Lower lobe of right lung (tissue), 2 donors: ENCODE measurements around the gene CELF4. TPM values are rescaled to one million over a fixed set of nuclear protein-coding genes. Genes with fewer than 3 reads are reported as not detected.
A peak's percentile ranks its signal among the peaks of the same experiment; 100 is the strongest.

ENCODE experiments used
- ATAC-seq, 2 donors: fragments of 200-7000 bp; cut with Tn5 transposase; one replicate each; pipeline ENCODE4 v1.9.1; 2020 to 2022; ENCODE audit warnings: mild to moderate bottlenecking in 2 of 2, moderate library complexity in 2 of 2
- DNase-seq: peaks from one replicate; pipeline ENCODE4 v3.0.0-alpha.2; 2020
- H3K27ac ChIP-seq: fragments of 200-600 bp; one replicate; pipeline ENCODE4 v1.8.0; 2022
- H3K27me3 ChIP-seq: fragments of 200-600 bp; one replicate; pipeline ENCODE4 v1.8.0; 2022; ENCODE audit warnings: low read depth
- H3K36me3 ChIP-seq: fragments of 200-600 bp; one replicate; pipeline ENCODE4 v1.8.0; 2022; ENCODE audit warnings: mild to moderate bottlenecking
- H3K4me1 ChIP-seq: fragments of 200-600 bp; one replicate; pipeline ENCODE4 v1.8.0; 2022
- H3K4me3 ChIP-seq: fragments of 200-600 bp; one replicate; pipeline ENCODE4 v1.8.0; 2022; ENCODE audit warnings: mild to moderate bottlenecking
- H3K9me3 ChIP-seq: fragments of 200-600 bp; one replicate; pipeline ENCODE4 v1.8.0; 2022
- CTCF ChIP-seq: fragments of 200-600 bp; IDR thresholded peaks from one replicate; pipeline ENCODE4 v1.8.0; 2022; ENCODE audit warnings: antibody characterized with exemption, mild to moderate bottlenecking
- intact Hi-C: fragments of 100-400 bp; cut with DNase I; formaldehyde crosslinking; loops from one replicate; pipeline ENCODE4 v1.11.0; 2022
- total RNA-seq: library from RNA; stranded (reverse); fragmentation: NEBNext Ultra II Directional; extraction: Animal tissue kit (Norgen Biotek cat#: 25700); gene quantifications from one replicate; pipeline ENCODE4 v1.2.1, GENCODE V29; 2021
- donor health status: DM: no; HTN: yes; CAD: no; lungs with severe emphysema.

Gene CELF4
- total RNA-seq, 1 donor from 2014 or later: 0.38 TPM

- DNase-seq (no peak), ATAC-seq (no peak)
- Histone ChIP-seq H3K4me1 (peaks cover 14% of the 10 kb centered on the region), H3K4me3 (no peak overlapping the region), H3K36me3 (no peaks in the 10 kb centered on the region), H3K9me3 (no peaks in the 10 kb centered on the region), H3K27me3 (peaks cover 43% of the 10 kb centered on the region), H3K27ac (no peak overlapping the region)
- TF ChIP-seq CTCF: no peak
- intact Hi-C loops: no loop called here
These were observed 3.6 kb downstream of the CELF4 start for GRCh38 chr18:37561986-37562385.

- no peak for ATAC-seq
- intact Hi-C loops: no loop called here
These were observed 5.6 kb downstream of the CELF4 start for GRCh38 chr18:37560003-37560402.

GRCh38 chr18:37559194-37559593 lies 6.4 kb downstream of the CELF4 start:
- no peaks in the 10 kb centered on the region for H3K9me3 ChIP-seq
- H3K27me3 ChIP-seq: peaks cover 19% of the 10 kb centered on the region
- no peak for ATAC-seq
- no peak overlapping the region for H3K4me3 ChIP-seq
- DNase-seq: no peak
- TF ChIP-seq CTCF: no peak
- no peak overlapping the region for H3K27ac ChIP-seq
- H3K36me3 ChIP-seq: no peaks in the 10 kb centered on the region
- H3K4me1 ChIP-seq: no peaks in the 10 kb centered on the region
- intact Hi-C loops: no loop called here

More at GRCh38 chr18:37560003-37560402, 5.6 kb downstream of the CELF4 start:
- DNase-seq: no peak
- Histone ChIP-seq H3K36me3 (no peaks in the 10 kb centered on the region), H3K27ac (no peak overlapping the region), H3K9me3 (no peaks in the 10 kb centered on the region), H3K4me3 (no peak overlapping the region), H3K4me1 (peaks cover 2% of the 10 kb centered on the region), H3K27me3 (peaks cover 27% of the 10 kb centered on the region)
- TF ChIP-seq CTCF: no peak

- Histone ChIP-seq H3K27me3 (peaks cover 9% of the 10 kb centered on the region), H3K4me1 (no peaks in the 10 kb centered on the region), H3K36me3 (no peaks in the 10 kb centered on the region), H3K4me3 (no peak overlapping the region), H3K27ac (no peak overlapping the region), H3K9me3 (no peaks in the 10 kb centered on the region)
- DNase-seq (no peak), ATAC-seq (no peak)
- no peak for TF ChIP-seq CTCF
- intact Hi-C loops: no loop called here
These were observed 11.2 kb downstream of the CELF4 start for GRCh38 chr18:37554399-37554787.

GRCh38 chr18:37553633-37554398 lies 11.8 kb downstream of the CELF4 start:
- no peak for DNase-seq
- no peaks in the 10 kb centered on the region for H3K4me1 ChIP-seq
- no peak overlapping the region for H3K27ac ChIP-seq
- intact Hi-C loops: no loop called here
- TF ChIP-seq CTCF: no peak
- H3K27me3 ChIP-seq: peaks cover 9% of the 10 kb centered on the region
- H3K9me3 ChIP-seq: no peaks in the 10 kb centered on the region
- no peak overlapping the region for H3K4me3 ChIP-seq
- H3K36me3 ChIP-seq: no peaks in the 10 kb centered on the region
- ATAC-seq: peak in 1 of 2 donors; percentile 21
